Measurements from ENCODE around the gene ZNF148.

Gene ZNF148

DNA sequence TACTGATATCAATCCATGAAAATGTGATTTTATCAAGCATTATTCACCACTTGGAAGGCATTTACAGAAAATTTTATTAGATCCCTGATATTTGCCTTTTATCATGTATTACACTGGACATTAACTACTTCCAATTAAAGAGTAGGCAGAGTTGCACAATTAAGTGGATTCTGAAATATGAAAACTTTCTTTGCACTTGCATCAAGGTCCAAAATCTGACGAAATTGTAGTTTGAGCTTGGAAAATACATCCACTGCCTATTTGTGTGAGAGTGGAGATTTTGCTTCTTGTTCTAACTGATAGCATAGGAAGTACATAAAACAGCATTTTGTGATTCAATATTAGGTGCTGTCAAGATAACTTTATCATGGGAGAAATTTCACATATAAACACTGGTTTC is 113.0 kb downstream of the ZNF148 start:
- in situ Hi-C loops (cut with HindIII; ENCODE audit: low sequenced_read_pairs), result no loop called here
- no peak overlapping the region for H3K4me3 ChIP-seq (ENCODE audit: low read depth, low read length)
- TF ChIP-seq, protein P1, sequence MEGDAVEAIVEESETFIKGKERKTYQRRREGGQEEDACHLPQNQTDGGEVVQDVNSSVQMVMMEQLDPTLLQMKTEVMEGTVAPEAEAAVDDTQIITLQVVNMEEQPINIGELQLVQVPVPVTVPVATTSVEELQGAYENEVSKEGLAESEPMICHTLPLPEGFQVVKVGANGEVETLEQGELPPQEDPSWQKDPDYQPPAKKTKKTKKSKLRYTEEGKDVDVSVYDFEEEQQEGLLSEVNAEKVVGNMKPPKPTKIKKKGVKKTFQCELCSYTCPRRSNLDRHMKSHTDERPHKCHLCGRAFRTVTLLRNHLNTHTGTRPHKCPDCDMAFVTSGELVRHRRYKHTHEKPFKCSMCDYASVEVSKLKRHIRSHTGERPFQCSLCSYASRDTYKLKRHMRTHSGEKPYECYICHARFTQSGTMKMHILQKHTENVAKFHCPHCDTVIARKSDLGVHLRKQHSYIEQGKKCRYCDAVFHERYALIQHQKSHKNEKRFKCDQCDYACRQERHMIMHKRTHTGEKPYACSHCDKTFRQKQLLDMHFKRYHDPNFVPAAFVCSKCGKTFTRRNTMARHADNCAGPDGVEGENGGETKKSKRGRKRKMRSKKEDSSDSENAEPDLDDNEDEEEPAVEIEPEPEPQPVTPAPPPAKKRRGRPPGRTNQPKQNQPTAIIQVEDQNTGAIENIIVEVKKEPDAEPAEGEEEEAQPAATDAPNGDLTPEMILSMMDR (IDR thresholded peaks at IDR 0.05; ENCODE audit: low read depth, low read length), result no peak
- no peak for DNase-seq (ENCODE audit: low read depth, low spot score)

DNA sequence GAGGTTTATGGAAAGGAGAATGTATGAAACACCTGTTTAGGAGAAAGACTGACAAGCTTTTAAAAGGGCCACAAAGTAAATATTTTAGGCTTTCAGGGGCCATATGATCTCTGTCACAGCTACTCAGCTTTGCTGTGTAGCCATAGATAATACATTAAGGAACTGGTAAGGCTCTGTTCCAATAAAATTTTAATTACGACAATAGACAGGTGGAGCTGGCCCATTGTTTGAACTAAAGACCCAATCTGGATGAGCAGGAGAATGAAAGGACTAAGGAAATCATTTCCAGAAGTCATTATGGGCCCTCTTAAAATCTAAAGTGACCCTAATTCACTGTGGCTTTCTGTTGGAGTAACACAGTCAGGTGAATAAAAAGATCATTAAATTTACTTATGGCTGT is 114.1 kb downstream of the ZNF148 start:
- in situ Hi-C loops (cut with HindIII; ENCODE audit: low sequenced_read_pairs), result no loop called here
- no peak for DNase-seq (ENCODE audit: low read depth, low spot score)
- TF ChIP-seq, protein P1 (IDR thresholded peaks at IDR 0.05; ENCODE audit: low read depth, low read length), result no peak
- no peak overlapping the region for H3K4me3 ChIP-seq (ENCODE audit: low read depth, low read length)

GRCh38 chr3:125260158-125260557 is 115.0 kb downstream of the ZNF148 start:
- in situ Hi-C loops (cut with HindIII; ENCODE audit: low sequenced_read_pairs), result no loop called here
- DNase-seq (ENCODE audit: low read depth, low spot score), result no peak
- TF ChIP-seq, protein P1 (IDR thresholded peaks at IDR 0.05; ENCODE audit: low read depth, low read length), result no peak
- H3K4me3 ChIP-seq (ENCODE audit: low read depth, low read length), result no peak overlapping the region

GRCh38 chr3:125257536-125257935 is 117.6 kb downstream of the ZNF148 start:
- in situ Hi-C loops (cut with HindIII; ENCODE audit: low sequenced_read_pairs), result no loop called here
- TF ChIP-seq, protein P1 (IDR thresholded peaks at IDR 0.05; ENCODE audit: low read depth, low read length), result no peak
- DNase-seq (ENCODE audit: low read depth, low spot score), result no peak
- H3K4me3 ChIP-seq (ENCODE audit: low read depth, low read length), result no peak overlapping the region

- no peak for DNase-seq (ENCODE audit: low read depth, low spot score)
- in situ Hi-C loops (cut with HindIII; ENCODE audit: low sequenced_read_pairs), result no loop called here
- TF ChIP-seq, protein P1 (IDR thresholded peaks at IDR 0.05; ENCODE audit: low read depth, low read length), result no peak
- no peak overlapping the region for H3K4me3 ChIP-seq (ENCODE audit: low read depth, low read length)
Measured at GRCh38 chr3:125256675-125257074, 118.5 kb downstream of the ZNF148 start.

DNA sequence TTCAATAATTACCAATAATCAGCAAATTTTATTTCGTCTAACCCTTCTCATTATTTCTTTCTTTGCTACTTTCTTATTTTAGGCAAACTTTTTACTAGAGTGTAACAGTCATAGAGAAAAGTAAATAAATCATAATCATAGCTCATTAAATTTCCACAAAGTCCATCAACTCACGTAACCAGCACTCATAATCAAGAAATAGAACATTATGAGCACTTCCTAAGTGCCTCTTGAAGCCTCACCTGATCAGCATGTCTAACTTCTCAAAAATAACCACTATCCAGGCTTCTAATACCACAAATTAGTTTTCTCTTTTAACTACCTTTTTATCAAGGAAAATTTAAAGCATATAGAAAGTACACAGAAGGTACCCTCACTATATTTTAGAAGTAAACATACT is 124.2 kb downstream of the ZNF148 start:
- H3K4me3 ChIP-seq (ENCODE audit: low read depth, low read length), result no peak overlapping the region
- in situ Hi-C loops (cut with HindIII; ENCODE audit: low sequenced_read_pairs), result no loop called here
- DNase-seq (ENCODE audit: low read depth, low spot score), result no peak
- TF ChIP-seq, protein P1 (IDR thresholded peaks at IDR 0.05; ENCODE audit: low read depth, low read length), result no peak

- in situ Hi-C loops (cut with HindIII; ENCODE audit: low sequenced_read_pairs), result no loop called here
- H3K4me3 ChIP-seq (ENCODE audit: low read depth, low read length), result no peak overlapping the region
- DNase-seq (ENCODE audit: low read depth, low spot score), result no peak
- TF ChIP-seq, protein P1 (IDR thresholded peaks at IDR 0.05; ENCODE audit: low read depth, low read length), result no peak
Measured at GRCh38 chr3:125246237-125246636, 128.9 kb downstream of the ZNF148 start.

Data from astrocyte of the spinal cord (primary cell).